ENCODE results near the gene TRIM10. TPM values are rescaled to one million over a fixed set of nuclear protein-coding genes. Genes with fewer than 3 reads are reported as not detected.

TRIM10 gene
- total and polyA plus RNA-seq, 11 donors: not detected

DNA sequence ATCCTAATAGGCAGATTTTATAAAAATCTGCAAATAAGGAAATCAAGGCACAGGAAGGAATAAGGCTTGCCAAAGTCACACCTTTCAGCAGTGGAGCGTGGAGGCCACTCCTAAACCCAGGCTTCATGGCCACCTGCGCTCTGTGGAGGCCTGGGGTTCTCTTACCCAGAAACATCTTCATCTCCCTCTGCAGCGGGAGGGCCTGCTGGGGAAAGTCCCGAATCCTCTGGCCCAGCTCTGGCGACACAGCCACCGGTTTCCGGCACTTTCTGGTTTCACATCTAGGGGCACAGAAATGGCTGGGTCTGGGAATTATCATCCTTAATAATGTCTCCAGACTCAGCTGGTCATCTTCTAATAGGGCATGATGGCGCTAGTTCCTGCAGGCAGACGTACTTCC, 4.2 kb downstream of the TRIM10 start:
- intact Hi-C loops (cut with DNase I): no loop called here
- 81 to 87% (median 85%) methylated on average over 9 of the region's 9 CpGs for WGBS, 4 donors
- no peaks in the 10 kb centered on the region for H3K9me3 ChIP-seq
- DNase-seq: no peak
- H3K27me3 ChIP-seq: peaks cover 0 to 10% (median 0%) of the 10 kb centered on the region in 9 donors
- TF ChIP-seq, protein P1, sequence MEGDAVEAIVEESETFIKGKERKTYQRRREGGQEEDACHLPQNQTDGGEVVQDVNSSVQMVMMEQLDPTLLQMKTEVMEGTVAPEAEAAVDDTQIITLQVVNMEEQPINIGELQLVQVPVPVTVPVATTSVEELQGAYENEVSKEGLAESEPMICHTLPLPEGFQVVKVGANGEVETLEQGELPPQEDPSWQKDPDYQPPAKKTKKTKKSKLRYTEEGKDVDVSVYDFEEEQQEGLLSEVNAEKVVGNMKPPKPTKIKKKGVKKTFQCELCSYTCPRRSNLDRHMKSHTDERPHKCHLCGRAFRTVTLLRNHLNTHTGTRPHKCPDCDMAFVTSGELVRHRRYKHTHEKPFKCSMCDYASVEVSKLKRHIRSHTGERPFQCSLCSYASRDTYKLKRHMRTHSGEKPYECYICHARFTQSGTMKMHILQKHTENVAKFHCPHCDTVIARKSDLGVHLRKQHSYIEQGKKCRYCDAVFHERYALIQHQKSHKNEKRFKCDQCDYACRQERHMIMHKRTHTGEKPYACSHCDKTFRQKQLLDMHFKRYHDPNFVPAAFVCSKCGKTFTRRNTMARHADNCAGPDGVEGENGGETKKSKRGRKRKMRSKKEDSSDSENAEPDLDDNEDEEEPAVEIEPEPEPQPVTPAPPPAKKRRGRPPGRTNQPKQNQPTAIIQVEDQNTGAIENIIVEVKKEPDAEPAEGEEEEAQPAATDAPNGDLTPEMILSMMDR (IDR thresholded peaks at IDR 0.05): no peak
- no peak for TF ChIP-seq POLR2A (IDR thresholded peaks at IDR 0.05)
- no peak for ATAC-seq
- peak overlapping the region in 1 of 12 donors; percentile 7 for H3K27ac ChIP-seq
- H3K4me1 ChIP-seq: peaks cover 0 to 28% (median 2%) of the 10 kb centered on the region in 12 donors
- H3K36me3 ChIP-seq: no peaks in the 10 kb centered on the region
- H3K4me3 ChIP-seq: no peak overlapping the region

DNA sequence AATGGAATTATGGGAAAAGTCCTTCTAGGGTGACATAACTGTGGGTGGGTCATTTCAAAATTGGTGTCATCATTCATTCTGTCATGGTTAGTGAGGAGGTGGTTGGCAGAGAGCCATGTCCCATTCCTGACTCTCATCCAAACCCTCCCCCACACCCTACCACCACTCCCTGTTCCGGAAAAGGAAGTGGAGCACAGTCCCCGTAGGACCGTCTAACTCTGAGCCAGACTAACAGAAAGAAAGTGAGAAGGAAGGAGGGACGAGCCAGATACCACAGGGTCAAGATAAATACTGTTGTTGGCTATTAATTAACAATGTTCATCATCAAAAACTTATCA, 4.8 kb downstream of the TRIM10 start:
- DNase-seq (peak in 4 of 5 donors; percentile 42 to 58 (median 49)), ATAC-seq (peak; percentile 33 to 93 (median 86))
- peak overlapping the region in 1 of 12 donors; percentile 7 for H3K27ac ChIP-seq
- 14 to 39% (median 23%) methylated on average over 4 of the region's 4 CpGs for WGBS, 4 donors
- H3K4me3 ChIP-seq: no peak overlapping the region
- peaks cover 0 to 28% (median 2%) of the 10 kb centered on the region in 12 donors for H3K4me1 ChIP-seq
- H3K36me3 ChIP-seq: no peaks in the 10 kb centered on the region
- peaks cover 0 to 10% (median 0%) of the 10 kb centered on the region in 9 donors for H3K27me3 ChIP-seq
- intact Hi-C loops (cut with DNase I): no loop called here
- TF ChIP-seq, protein P1 (IDR thresholded peaks at IDR 0.05): no peak
- TF ChIP-seq POLR2A (IDR thresholded peaks at IDR 0.05): no peak
- no peaks in the 10 kb centered on the region for H3K9me3 ChIP-seq

DNA sequence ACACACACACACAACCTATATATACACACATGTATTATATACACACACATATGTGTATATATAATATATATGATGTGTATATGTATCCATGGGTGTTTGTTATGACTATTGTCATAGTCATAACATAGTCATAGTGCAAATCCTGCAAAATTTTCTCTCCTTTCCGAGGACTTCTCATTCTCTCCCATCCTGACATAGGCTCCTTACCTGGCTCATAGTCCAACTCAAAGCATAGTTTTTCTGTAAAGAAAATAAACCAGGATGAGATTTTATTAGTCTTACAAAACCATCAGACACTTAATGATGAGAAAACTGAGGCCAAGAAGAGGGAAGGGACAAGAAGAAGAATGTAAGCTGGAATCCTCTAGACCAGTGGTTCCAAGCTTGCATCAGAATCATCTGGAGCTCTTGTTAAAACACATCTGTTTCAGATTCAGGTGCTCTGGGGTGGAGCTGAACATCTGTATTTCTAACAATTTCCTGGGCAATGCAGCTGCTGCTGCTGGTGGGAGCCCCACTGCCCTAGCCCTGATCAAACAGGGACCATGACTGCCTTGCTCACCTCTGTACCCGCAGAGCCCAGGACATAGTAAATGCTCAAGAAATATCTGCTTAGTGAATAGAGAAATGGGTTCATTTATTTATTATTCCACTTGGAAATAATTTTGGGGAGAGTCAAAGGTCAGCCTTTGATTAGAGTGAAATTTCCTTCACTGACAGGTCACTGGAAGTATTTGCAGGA, 5.3 kb downstream of the TRIM10 start:
- Histone ChIP-seq H3K4me3 (no peak overlapping the region), H3K27me3 (peaks cover 0 to 10% (median 0%) of the 10 kb centered on the region in 9 donors), H3K4me1 (peaks cover 0 to 28% (median 2%) of the 10 kb centered on the region in 12 donors), H3K27ac (peak overlapping the region in 1 of 12 donors; percentile 49), H3K36me3 (no peaks in the 10 kb centered on the region), H3K9me3 (no peaks in the 10 kb centered on the region)
- no peak for TF ChIP-seq POLR2A (IDR thresholded peaks at IDR 0.05)
- TF ChIP-seq, protein P1 (IDR thresholded peaks at IDR 0.05): no peak
- ATAC-seq (peak in 1 of 4 donors; percentile 10), DNase-seq (no peak)
- 92 to 99% (median 92%) methylated on average over 2 of the region's 2 CpGs for WGBS, 4 donors
- intact Hi-C loops (cut with DNase I): no loop called here

DNA sequence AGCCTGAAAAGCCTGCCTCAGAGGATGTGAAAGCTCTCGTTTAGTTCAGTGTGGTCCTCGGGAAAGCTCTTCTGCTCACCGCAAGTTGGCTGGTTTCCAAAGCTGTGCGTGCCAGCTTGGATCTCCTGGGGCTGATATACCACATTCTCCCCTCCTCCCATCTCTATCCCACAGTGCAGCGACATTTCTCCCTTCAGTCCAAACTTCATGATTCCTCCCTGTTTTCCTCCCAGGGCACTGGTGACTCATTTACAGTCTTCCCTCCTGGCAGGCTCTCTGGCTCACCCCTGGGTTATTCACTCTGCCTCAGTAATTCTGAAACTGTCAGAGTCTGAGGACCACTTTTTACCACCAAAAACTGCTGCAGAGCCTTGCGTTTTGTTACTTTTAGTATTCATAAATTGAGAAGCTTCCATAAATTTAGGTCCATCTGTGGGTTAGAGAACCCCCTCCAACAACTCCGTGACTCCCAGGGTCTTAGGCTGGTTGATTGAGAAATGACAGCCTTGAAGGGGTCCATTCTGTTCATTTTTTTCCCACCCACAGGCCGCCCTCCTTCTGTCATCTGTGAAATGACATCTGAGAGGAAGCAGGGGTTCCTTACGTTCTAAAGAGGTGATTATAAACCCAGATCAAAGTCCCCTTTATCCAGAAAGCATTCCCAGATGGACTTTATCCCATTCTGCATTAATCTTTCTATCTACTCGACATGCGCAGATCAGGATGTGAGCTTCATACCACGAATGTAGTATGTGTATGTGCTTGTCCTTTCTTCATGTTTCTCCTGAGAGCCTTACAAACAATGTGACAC, 6.1 kb downstream of the TRIM10 start:
- DNase-seq (no peak), ATAC-seq (peak in 1 of 4 donors; percentile 56)
- H3K36me3 ChIP-seq: no peaks in the 10 kb centered on the region
- intact Hi-C loops (cut with DNase I): no loop called here
- H3K4me1 ChIP-seq: peaks cover 0 to 28% (median 2%) of the 10 kb centered on the region in 12 donors
- WGBS, 4 donors: 47 to 65% (median 55%) methylated on average over 12 of the region's 12 CpGs
- no peaks in the 10 kb centered on the region for H3K9me3 ChIP-seq
- peaks cover 0 to 10% (median 0%) of the 10 kb centered on the region in 9 donors for H3K27me3 ChIP-seq
- no peak overlapping the region for H3K27ac ChIP-seq
- no peak overlapping the region for H3K4me3 ChIP-seq
- TF ChIP-seq, protein P1 (IDR thresholded peaks at IDR 0.05): no peak
- TF ChIP-seq POLR2A (IDR thresholded peaks at IDR 0.05): no peak
